IMR-90 (cell line): Measurements from ENCODE around the gene PPP1R13B.

Experiments used
- RFX5 ChIP-seq: IDR thresholded peaks from 2 replicates; pipeline ENCODE4 v1.8.0; 2012; ENCODE audit warnings: low read depth, mild to moderate bottlenecking, low read length, moderate library complexity
- TF ChIP-seq, protein P1 (sequence below): conservative IDR thresholded peaks from 2 replicates; pipeline ENCODE4 v1.5.1; 2012; ENCODE audit warnings: mild to moderate bottlenecking, low read depth, low read length, improper control_type of control experiment

DNA sequence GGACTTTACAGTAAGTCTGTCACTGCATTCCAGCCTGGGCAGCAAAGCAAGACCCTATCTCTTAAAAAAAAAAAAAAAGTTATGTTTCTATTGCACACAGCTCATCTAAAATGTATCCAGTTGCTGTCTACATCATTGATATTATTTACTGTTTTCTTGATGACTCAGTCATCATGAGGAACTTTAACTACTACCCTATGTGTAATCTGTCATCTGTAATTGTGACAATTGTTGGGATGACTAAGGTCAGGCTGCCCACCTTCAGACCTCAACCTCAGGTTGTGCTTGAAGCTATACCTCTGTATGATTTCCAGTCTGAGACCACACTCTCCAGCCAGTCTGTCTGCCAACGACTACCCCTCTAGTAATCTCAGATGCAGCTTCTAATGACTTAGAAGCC is 15.3 kb downstream of the PPP1R13B start:
- TF ChIP-seq, protein P1, sequence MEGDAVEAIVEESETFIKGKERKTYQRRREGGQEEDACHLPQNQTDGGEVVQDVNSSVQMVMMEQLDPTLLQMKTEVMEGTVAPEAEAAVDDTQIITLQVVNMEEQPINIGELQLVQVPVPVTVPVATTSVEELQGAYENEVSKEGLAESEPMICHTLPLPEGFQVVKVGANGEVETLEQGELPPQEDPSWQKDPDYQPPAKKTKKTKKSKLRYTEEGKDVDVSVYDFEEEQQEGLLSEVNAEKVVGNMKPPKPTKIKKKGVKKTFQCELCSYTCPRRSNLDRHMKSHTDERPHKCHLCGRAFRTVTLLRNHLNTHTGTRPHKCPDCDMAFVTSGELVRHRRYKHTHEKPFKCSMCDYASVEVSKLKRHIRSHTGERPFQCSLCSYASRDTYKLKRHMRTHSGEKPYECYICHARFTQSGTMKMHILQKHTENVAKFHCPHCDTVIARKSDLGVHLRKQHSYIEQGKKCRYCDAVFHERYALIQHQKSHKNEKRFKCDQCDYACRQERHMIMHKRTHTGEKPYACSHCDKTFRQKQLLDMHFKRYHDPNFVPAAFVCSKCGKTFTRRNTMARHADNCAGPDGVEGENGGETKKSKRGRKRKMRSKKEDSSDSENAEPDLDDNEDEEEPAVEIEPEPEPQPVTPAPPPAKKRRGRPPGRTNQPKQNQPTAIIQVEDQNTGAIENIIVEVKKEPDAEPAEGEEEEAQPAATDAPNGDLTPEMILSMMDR, result no peak
- no peak for TF ChIP-seq RFX5
